Measurements from ENCODE around the gene PDCD10. TPM values are rescaled to one million over a fixed set of nuclear protein-coding genes. Genes with fewer than 3 reads are reported as not detected.

PDCD10 gene
- total RNA-seq, 4 donors from 2014 or later: 58.3 to 90.1 (median 65.1) TPM

- 100% methylated on average over 1 of the region's 1 CpG for WGBS
- peaks cover 0 to 22% (median 13%) of the 10 kb centered on the region in 4 donors for H3K9me3 ChIP-seq
- H3K27ac ChIP-seq (replicated peaks in 1 of 4): no peak overlapping the region
- no peaks in the 10 kb centered on the region for H3K4me1 ChIP-seq
- DNase-seq (ENCODE audit: extremely low spot score): no peak
- intact Hi-C loops (cut with DNase I): no loop called here
- TF ChIP-seq POLR2AphosphoS5 (IDR thresholded peaks at IDR 0.05) (no peak), POLR2A (IDR thresholded peaks at IDR 0.05; ENCODE audit: low read depth) (no peak), EP300 (IDR thresholded peaks at IDR 0.05) (no peak), CTCF (IDR thresholded peaks at IDR 0.05) (no peak)
- no peak overlapping the region for H3K4me3 ChIP-seq
- H3K27me3 ChIP-seq: no peaks in the 10 kb centered on the region
- H3K36me3 ChIP-seq: peaks cover 26 to 63% (median 38%) of the 10 kb centered on the region in 4 donors
Measured at GRCh38 chr3:167675848-167676247, 58.8 kb downstream of the PDCD10 start.

- no peak for DNase-seq (ENCODE audit: extremely low spot score)
- H3K4me1 ChIP-seq: no peaks in the 10 kb centered on the region
- WGBS: 100% methylated on average over 1 of the region's 1 CpG
- no peak overlapping the region for H3K27ac ChIP-seq (replicated peaks in 1 of 4)
- no peak for TF ChIP-seq CTCF (IDR thresholded peaks at IDR 0.05)
- no peak for TF ChIP-seq EP300 (IDR thresholded peaks at IDR 0.05)
- TF ChIP-seq POLR2A (IDR thresholded peaks at IDR 0.05; ENCODE audit: low read depth): no peak
- TF ChIP-seq POLR2AphosphoS5 (IDR thresholded peaks at IDR 0.05): no peak
- H3K36me3 ChIP-seq: peaks cover 26 to 53% (median 33%) of the 10 kb centered on the region in 4 donors
- no peak overlapping the region for H3K4me3 ChIP-seq
- intact Hi-C loops (cut with DNase I): no loop called here
- H3K27me3 ChIP-seq: no peaks in the 10 kb centered on the region
- H3K9me3 ChIP-seq: peaks cover 0 to 22% (median 13%) of the 10 kb centered on the region in 4 donors
Measured at GRCh38 chr3:167673221-167673620, 61.5 kb downstream of the PDCD10 start.

- Histone ChIP-seq H3K4me1 (no peaks in the 10 kb centered on the region), H3K36me3 (peaks cover 26 to 53% (median 33%) of the 10 kb centered on the region in 4 donors), H3K4me3 (no peak overlapping the region), H3K27ac (replicated peaks in 1 of 4) (no peak overlapping the region), H3K9me3 (peaks cover 0 to 21% (median 13%) of the 10 kb centered on the region in 4 donors), H3K27me3 (no peaks in the 10 kb centered on the region)
- intact Hi-C loops (cut with DNase I): no loop called here
- WGBS: 78% methylated on average over 4 of the region's 4 CpGs
- TF ChIP-seq CTCF (IDR thresholded peaks at IDR 0.05) (no peak), POLR2A (IDR thresholded peaks at IDR 0.05; ENCODE audit: low read depth) (no peak), POLR2AphosphoS5 (IDR thresholded peaks at IDR 0.05) (no peak), EP300 (IDR thresholded peaks at IDR 0.05) (no peak)
- DNase-seq (ENCODE audit: extremely low spot score): no peak
Measured at GRCh38 chr3:167671878-167672427, 62.7 kb downstream of the PDCD10 start.

- DNase-seq (ENCODE audit: extremely low spot score): no peak
- WGBS: 84% methylated on average over 1 of the region's 1 CpG
- no peaks in the 10 kb centered on the region for H3K9me3 ChIP-seq
- TF ChIP-seq POLR2A (IDR thresholded peaks at IDR 0.05; ENCODE audit: low read depth) (no peak), CTCF (IDR thresholded peaks at IDR 0.05) (no peak), EP300 (IDR thresholded peaks at IDR 0.05) (no peak), POLR2AphosphoS5 (IDR thresholded peaks at IDR 0.05) (no peak)
- H3K27me3 ChIP-seq: no peaks in the 10 kb centered on the region
- H3K27ac ChIP-seq (replicated peaks in 1 of 4): no peak overlapping the region
- peaks cover 6 to 31% (median 14%) of the 10 kb centered on the region in 4 donors for H3K36me3 ChIP-seq
- intact Hi-C loops (cut with DNase I): no loop called here
- H3K4me3 ChIP-seq: no peak overlapping the region
- H3K4me1 ChIP-seq: no peaks in the 10 kb centered on the region
Measured at GRCh38 chr3:167669699-167670098, 65.0 kb downstream of the PDCD10 start.

GRCh38 chr3:167668651-167669050, 66.0 kb downstream of the PDCD10 start:
- no peaks in the 10 kb centered on the region for H3K27me3 ChIP-seq
- WGBS: 100% methylated on average over 1 of the region's 1 CpG
- H3K36me3 ChIP-seq: peaks cover 4 to 21% (median 7%) of the 10 kb centered on the region in 4 donors
- no peaks in the 10 kb centered on the region for H3K4me1 ChIP-seq
- H3K27ac ChIP-seq (replicated peaks in 1 of 4): no peak overlapping the region
- no peak overlapping the region for H3K4me3 ChIP-seq
- H3K9me3 ChIP-seq: no peaks in the 10 kb centered on the region
- no peak for DNase-seq (ENCODE audit: extremely low spot score)
- intact Hi-C loops (cut with DNase I): no loop called here
- TF ChIP-seq CTCF (IDR thresholded peaks at IDR 0.05): no peak
- TF ChIP-seq POLR2AphosphoS5 (IDR thresholded peaks at IDR 0.05): no peak
- TF ChIP-seq POLR2A (IDR thresholded peaks at IDR 0.05; ENCODE audit: low read depth): no peak
- TF ChIP-seq EP300 (IDR thresholded peaks at IDR 0.05): no peak
